ENCODE measurements around the gene PAX1.

PAX1 gene

DNA sequence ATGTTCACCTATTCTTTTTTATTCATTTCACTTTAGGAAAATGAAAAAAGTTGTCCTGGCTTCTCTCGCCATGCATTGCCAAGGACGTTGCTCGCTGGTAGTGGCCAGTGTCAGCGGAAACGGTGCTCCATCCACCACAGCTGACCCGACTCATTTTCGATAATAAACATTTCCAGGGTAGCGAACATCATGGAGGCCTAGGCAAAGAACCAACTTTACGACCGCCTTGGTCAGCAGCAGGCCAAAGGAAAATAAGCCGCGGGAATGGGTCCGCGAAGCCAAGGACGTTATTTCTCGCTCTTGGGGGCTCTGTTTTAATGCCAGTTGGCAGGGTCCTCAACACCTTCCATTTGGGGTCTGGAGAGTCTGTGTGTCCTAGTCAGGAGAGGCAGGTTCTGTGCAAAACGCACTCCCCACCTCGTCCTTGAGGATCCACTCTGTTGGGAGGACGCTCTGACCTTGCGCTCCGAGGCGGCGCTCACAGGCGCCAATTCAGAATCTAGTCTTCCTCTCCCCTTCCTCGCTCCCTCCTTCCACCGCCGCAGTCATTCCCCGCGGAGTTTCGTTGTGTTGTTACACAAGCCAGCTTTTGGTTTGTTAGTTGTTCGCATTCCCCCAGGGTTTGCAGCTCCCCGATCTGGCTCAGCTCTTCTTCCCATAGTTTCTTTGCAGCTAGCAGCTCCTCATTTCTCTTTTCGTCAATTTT is 4.1 kb upstream of the PAX1 start:
- no peak for TF ChIP-seq EGR1 (IDR thresholded peaks at IDR 0.05)
- TF ChIP-seq, protein P1, sequence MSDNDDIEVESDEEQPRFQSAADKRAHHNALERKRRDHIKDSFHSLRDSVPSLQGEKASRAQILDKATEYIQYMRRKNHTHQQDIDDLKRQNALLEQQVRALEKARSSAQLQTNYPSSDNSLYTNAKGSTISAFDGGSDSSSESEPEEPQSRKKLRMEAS (IDR thresholded peaks at IDR 0.05) = no peak
- TF ChIP-seq, protein P2, sequence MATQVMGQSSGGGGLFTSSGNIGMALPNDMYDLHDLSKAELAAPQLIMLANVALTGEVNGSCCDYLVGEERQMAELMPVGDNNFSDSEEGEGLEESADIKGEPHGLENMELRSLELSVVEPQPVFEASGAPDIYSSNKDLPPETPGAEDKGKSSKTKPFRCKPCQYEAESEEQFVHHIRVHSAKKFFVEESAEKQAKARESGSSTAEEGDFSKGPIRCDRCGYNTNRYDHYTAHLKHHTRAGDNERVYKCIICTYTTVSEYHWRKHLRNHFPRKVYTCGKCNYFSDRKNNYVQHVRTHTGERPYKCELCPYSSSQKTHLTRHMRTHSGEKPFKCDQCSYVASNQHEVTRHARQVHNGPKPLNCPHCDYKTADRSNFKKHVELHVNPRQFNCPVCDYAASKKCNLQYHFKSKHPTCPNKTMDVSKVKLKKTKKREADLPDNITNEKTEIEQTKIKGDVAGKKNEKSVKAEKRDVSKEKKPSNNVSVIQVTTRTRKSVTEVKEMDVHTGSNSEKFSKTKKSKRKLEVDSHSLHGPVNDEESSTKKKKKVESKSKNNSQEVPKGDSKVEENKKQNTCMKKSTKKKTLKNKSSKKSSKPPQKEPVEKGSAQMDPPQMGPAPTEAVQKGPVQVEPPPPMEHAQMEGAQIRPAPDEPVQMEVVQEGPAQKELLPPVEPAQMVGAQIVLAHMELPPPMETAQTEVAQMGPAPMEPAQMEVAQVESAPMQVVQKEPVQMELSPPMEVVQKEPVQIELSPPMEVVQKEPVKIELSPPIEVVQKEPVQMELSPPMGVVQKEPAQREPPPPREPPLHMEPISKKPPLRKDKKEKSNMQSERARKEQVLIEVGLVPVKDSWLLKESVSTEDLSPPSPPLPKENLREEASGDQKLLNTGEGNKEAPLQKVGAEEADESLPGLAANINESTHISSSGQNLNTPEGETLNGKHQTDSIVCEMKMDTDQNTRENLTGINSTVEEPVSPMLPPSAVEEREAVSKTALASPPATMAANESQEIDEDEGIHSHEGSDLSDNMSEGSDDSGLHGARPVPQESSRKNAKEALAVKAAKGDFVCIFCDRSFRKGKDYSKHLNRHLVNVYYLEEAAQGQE (IDR thresholded peaks at IDR 0.05; ENCODE audit: low read depth) = no peak
- no peak for TF ChIP-seq FOXM1 (IDR thresholded peaks at IDR 0.05; ENCODE audit: borderline replicate concordance, low read depth)
- TF ChIP-seq TAF1 (IDR thresholded peaks at IDR 0.05; ENCODE audit: low read depth) = no peak
- TF ChIP-seq TCF12 (IDR thresholded peaks at IDR 0.05; ENCODE audit: low read depth) = no peak
- TF ChIP-seq, protein P3, sequence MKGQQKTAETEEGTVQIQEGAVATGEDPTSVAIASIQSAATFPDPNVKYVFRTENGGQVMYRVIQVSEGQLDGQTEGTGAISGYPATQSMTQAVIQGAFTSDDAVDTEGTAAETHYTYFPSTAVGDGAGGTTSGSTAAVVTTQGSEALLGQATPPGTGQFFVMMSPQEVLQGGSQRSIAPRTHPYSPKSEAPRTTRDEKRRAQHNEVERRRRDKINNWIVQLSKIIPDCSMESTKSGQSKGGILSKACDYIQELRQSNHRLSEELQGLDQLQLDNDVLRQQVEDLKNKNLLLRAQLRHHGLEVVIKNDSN (IDR thresholded peaks at IDR 0.05) = no peak
- TF ChIP-seq YY1 (IDR thresholded peaks at IDR 0.05; ENCODE audit: low read depth) = no peak
- TF ChIP-seq TEAD4 (IDR thresholded peaks at IDR 0.05) = no peak
- TF ChIP-seq CREB1 (IDR thresholded peaks at IDR 0.05; ENCODE audit: low read depth) = no peak
- no peak for TF ChIP-seq ZBTB7A (IDR thresholded peaks at IDR 0.05; ENCODE audit: low read depth)
- no peak for TF ChIP-seq CEBPB (IDR thresholded peaks at IDR 0.05)
- no peak for TF ChIP-seq NFIC (IDR thresholded peaks at IDR 0.05)
- TF ChIP-seq RAD21 (IDR thresholded peaks at IDR 0.05; ENCODE audit: low read depth) = no peak

DNA sequence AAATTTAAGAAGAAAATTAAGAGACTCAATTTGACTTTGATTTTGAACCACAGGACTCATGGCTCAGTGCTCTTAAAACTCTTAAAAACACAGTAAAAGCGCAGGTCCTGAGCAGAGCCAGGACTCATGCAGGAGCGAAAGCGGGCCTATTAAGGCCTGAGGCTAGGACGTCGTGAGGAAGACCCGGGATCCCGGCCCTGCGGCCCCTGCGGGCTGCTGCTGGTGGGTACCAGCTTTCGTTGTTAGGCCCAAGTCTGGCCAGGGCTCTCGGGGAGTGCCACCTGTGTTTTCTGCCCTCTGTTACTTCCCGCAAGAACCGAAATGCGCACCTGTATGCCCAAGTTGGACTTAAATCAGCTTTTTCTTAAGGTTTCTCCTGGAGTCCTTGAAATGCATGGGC is 3.4 kb upstream of the PAX1 start:
- TF ChIP-seq, protein P3 (IDR thresholded peaks at IDR 0.05) = no peak
- TF ChIP-seq, protein P1 (IDR thresholded peaks at IDR 0.05) = no peak
- TF ChIP-seq RAD21 (IDR thresholded peaks at IDR 0.05; ENCODE audit: low read depth) (no peak), ZBTB7A (IDR thresholded peaks at IDR 0.05; ENCODE audit: low read depth) (no peak), CREB1 (IDR thresholded peaks at IDR 0.05; ENCODE audit: low read depth) (no peak), EGR1 (IDR thresholded peaks at IDR 0.05) (no peak), TAF1 (IDR thresholded peaks at IDR 0.05; ENCODE audit: low read depth) (no peak), NFIC (IDR thresholded peaks at IDR 0.05) (no peak)

DNA sequence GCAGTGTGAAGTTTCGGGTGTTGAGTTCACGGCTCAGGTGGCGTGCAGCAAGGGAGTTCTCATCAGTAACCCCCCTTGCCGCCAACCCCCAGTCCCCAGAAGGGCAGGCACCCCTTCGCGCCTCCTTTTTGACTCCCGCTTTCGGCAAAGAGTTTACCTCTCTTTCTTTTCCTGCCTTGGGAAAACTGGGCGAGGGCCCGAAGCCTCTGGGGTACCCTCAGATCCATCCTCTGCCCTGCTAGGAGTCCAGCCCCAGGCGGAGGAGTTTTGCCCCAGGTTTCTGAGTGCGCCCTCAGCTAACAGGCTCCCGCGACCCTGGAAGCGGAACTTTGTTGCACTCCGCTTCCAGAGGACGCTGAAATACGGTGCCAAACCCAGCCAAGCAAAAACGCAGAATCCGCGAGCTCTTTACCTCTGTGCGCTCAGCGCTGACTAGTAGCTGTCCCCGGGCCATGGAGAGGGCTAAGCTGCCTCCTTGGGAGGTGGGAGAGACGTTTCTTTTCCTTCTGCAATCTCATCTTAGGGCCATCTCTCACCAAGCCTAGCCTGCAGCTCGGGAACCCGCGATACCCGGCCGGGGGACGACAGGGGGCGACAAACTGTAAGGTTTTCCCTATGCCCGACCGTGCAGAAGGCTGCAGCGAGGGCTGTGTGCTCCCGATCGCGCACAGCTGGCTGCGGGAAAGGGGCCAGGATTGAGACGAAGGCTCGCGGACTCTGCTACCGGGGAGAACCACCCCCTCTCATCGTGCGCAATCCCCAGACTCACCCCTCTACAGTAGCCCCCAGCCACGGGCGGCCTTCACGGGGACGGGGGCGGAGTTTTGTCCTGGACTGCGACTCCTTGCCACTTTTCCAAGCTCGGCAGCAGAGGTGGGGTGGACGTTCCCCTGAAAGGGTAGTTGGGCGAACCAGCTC is 2.7 kb upstream of the PAX1 start:
- TF ChIP-seq ZBTB7A (IDR thresholded peaks at IDR 0.05; ENCODE audit: low read depth) = no peak
- TF ChIP-seq TAF1 (IDR thresholded peaks at IDR 0.05; ENCODE audit: low read depth) = no peak
- no peak for TF ChIP-seq EP300 (IDR thresholded peaks at IDR 0.05; ENCODE audit: borderline replicate concordance)
- TF ChIP-seq TCF12 (IDR thresholded peaks at IDR 0.05; ENCODE audit: low read depth) = no peak
- TF ChIP-seq, protein P1 (IDR thresholded peaks at IDR 0.05) = no peak
- no peak for TF ChIP-seq EGR1 (IDR thresholded peaks at IDR 0.05)
- no peak for TF ChIP-seq NFIC (IDR thresholded peaks at IDR 0.05)
- TF ChIP-seq RAD21 (IDR thresholded peaks at IDR 0.05; ENCODE audit: low read depth) = no peak
- no peak for TF ChIP-seq CREB1 (IDR thresholded peaks at IDR 0.05; ENCODE audit: low read depth)
- no peak for TF ChIP-seq YY1 (IDR thresholded peaks at IDR 0.05; ENCODE audit: low read depth)
- TF ChIP-seq, protein P2 (IDR thresholded peaks at IDR 0.05; ENCODE audit: low read depth) = no peak

DNA sequence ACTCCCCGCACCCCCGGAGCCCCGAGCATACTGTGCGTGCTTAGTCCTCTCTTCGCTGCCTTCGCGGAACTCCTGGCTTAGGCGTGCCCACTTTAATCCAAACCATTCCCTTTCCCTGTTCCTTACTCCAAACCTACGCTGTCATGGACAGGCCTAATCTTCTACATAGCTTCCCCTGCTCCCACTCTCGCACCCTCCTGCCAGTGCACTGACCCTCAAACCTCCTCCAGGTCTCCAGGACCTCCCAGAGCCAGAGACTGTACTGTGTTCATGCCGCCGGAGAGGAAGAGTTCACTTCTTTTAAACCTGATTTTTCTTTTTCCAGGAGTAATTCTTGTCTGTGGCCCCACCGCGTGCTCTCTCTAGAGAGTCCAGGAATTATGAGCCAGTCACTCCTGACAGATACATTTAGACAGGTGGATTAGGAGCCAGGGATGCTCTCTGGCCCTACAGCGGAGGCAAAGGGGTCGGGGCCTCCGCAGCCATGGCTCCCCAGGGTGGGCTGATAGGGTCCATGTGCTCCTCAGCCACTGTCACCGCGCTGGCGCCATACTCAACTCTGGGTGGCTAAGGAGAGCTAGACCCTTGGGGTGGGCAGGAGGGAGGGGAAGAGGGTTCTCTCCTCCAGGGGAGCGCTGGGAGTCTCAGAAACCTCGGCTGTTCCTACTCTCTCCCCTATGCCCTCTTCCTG is 1.6 kb upstream of the PAX1 start:
- no peak for TF ChIP-seq EGR1 (IDR thresholded peaks at IDR 0.05)
- no peak for TF ChIP-seq CREB1 (IDR thresholded peaks at IDR 0.05; ENCODE audit: low read depth)
- TF ChIP-seq, protein P2 (IDR thresholded peaks at IDR 0.05; ENCODE audit: low read depth) = no peak
- TF ChIP-seq TCF12 (IDR thresholded peaks at IDR 0.05; ENCODE audit: low read depth) = no peak
- no peak for TF ChIP-seq TAF1 (IDR thresholded peaks at IDR 0.05; ENCODE audit: low read depth)
- TF ChIP-seq ZBTB7A (IDR thresholded peaks at IDR 0.05; ENCODE audit: low read depth) = no peak

All from Ishikawa (cell line).